NCI-H1092 (cell line): ENCODE measurements around the gene SMYD4.
A peak's percentile ranks its signal among the peaks of the same experiment; 100 is the strongest.
"Not testable (repeated sequence)": the region's sequence is repeated elsewhere in the genome, so short reads cannot be mapped to it uniquely, and the experiment has no call there.

Experiments
- DNase-seq: peaks from one replicate; lab custom pipeline; 2025; lab: John Stamatoyannopoulos, UW

The SMYD4 gene

GRCh38 chr17:1755252-1755826 lies 74.4 kb downstream of the SMYD4 start:
- DNase-seq, result peak; percentile 20

DNA sequence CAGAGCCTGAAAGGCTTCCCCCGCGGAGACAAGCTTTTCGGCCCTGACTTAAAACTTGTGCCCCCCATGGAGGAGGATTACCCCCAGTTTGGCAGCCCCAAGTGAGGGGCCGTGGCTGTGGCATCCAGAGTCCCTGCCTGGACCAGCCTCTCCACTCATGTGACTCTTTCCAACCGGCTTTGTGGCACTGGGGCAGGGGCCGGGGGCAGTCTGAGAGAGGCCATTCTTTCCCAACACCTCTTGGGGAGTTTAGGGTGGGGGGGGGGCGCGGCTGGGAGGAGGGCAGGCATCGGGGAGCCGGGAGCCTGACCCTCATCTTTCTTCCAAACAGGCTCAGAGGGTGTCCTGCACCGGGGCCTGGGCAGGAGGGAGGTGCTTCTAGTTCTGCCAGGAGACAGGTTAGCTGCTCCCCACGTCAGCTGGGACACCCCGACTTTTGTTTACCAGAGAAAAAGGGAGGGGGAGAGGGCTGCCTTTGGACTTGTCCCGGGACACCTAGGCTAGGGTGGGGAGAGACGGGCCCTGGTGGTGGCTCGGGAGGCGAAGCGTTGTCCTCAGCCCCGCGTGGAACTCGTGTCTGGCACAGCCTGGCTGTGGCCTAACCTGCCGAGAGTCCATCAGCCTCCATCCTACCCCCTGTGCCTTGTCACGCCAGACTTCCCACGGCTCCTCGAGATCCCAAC lies 75.1 kb downstream of the SMYD4 start:
- no peak for DNase-seq

GRCh38 chr17:1753767-1754429 lies 75.8 kb downstream of the SMYD4 start:
- no peak for DNase-seq

DNA sequence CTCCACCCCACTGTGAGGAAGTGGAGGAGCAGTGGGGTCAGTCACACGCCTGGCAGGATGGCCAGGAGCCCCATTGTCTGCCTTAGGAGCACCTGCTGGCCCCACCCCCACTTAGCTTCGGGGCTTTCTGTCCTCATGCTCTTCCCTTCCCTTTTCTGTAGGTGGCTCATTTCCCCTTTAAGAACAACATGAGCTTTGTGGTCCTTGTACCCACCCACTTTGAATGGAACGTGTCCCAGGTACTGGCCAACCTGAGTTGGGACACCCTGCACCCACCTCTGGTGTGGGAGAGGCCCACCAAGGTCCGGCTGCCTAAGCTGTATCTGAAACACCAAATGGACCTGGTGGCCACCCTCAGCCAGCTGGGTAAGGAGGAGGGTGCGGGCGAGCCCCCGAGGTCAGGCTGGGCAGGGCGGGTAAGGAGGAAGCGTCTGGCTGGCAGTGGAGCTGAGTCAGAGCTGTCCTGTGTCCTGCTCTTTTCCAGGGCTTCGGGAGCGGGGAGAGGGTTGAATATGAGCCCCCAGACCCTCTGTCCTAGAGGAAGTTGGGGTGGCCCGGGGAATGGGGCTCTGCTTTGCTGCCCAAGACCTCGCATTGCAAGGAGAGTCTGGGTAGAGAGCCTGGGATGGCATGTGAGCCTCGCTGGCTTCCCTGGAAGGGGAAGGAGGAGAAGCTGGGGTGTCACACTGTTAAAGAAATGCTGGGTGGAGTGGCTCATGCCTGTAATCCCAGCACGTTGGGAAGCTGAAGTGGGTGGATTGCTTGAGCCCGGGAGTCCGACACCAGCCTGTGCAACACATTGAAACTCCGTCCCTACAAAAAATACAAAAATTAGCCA lies 77.1 kb downstream of the SMYD4 start:
- no peak for DNase-seq

GRCh38 chr17:1750628-1751027 lies 79.1 kb downstream of the SMYD4 start:
- no peak for DNase-seq

DNA sequence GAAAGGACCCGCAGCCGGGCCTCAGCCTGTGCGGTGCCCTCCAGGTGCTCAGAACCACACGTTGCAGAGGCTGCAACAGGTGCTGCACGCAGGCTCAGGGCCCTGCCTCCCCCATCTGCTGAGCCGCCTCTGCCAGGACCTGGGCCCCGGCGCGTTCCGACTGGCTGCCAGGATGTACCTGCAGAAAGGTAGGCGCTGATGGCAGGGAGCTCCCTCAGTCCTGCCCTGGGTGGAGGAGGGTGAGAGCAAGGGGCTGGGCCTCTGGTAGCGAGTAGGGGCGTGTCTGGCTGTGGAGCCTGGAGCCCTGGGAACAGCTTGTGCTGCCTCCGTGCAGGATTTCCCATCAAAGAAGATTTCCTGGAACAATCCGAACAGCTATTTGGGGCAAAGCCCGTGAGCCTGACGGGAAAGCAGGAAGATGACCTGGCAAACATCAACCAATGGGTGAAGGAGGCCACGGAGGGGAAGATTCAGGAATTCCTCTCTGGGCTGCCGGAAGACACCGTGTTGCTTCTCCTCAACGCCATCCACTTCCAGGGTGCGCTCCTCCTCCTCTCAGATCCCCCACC lies 82.6 kb downstream of the SMYD4 start:
- no peak for DNase-seq

DNA sequence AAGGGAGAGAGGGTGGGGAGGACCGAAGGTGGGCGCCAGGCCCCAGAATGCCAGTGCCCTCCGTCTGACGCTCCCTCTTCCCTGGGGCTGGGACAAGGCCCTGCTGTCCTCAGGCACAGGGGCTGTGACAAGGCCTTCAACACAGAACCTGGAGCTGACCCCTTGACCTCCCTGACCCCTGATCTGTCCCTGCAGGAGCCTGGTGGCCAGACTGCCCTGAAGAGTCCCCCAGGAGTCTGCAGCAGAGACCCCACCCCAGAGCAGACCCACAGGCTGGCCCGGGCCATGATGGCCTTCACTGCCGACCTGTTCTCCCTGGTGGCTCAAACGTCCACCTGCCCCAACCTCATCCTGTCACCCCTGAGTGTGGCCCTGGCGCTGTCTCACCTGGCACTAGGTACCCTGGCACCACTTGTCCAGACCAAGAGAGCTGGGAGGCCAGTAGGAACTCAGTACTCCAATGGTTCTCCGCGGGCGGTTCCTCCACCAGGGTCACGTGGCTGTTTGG lies 84.1 kb downstream of the SMYD4 start:
- no peak for DNase-seq

DNA sequence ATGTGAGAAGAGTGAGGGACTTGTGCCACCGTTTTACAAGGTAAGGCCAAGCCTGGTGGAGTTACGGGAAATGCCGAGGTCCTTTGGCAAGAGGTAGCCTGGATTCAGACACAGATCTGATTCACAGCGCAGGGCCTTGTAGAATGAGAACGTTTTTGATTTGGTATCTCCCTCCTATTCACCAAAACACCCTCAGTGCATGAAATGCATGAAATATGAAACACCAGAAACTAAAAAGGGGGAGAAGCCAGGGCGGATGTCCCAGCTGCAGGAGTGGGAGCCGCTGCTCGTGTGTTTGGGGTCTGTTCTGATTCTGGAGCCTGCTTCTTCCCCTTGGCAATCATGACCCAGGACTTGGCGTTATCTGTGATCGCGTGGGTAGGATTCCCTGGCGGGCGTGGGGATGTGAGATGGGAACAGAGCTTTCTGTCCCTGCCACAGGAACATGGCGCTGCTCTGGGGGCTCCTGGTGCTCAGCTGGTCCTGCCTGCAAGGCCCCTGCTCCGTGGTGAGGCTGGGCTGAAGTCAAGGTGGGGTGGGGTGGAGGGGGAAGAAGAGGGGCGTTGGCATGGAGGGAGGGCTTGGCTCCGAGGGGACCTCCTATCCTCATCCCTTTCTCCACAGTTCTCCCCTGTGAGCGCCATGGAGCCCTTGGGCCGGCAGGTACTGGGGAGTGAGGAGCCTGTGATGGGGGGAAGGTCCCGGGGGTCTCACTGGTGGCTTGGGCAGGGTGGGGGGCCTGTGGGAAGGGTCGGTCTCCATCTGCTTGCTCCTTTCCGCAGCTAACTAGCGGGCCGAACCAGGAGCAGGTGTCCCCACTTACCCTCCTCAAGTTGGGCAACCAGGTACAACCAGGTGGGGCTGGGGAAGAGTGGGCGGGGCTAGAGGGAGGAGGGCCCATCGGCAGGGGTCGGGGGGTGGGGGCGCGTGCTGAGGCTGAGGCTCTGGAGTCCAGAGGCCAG lies 84.9 kb downstream of the SMYD4 start:
- no peak for DNase-seq

GRCh38 chr17:1743088-1743439 lies 86.6 kb downstream of the SMYD4 start:
- no peak for DNase-seq

- DNase-seq, result no peak
Measured at GRCh38 chr17:1742371-1743087, 87.2 kb downstream of the SMYD4 start, which contains the start of gene SERPINF2. Gene SERPINF2 (plus strand): TSS chr17:1742871. CDS start chr17:1744996, 2,125 bp downstream.

GRCh38 chr17:1741899-1742298 lies 87.8 kb downstream of the SMYD4 start:
- not testable (repeated sequence) for DNase-seq

DNA sequence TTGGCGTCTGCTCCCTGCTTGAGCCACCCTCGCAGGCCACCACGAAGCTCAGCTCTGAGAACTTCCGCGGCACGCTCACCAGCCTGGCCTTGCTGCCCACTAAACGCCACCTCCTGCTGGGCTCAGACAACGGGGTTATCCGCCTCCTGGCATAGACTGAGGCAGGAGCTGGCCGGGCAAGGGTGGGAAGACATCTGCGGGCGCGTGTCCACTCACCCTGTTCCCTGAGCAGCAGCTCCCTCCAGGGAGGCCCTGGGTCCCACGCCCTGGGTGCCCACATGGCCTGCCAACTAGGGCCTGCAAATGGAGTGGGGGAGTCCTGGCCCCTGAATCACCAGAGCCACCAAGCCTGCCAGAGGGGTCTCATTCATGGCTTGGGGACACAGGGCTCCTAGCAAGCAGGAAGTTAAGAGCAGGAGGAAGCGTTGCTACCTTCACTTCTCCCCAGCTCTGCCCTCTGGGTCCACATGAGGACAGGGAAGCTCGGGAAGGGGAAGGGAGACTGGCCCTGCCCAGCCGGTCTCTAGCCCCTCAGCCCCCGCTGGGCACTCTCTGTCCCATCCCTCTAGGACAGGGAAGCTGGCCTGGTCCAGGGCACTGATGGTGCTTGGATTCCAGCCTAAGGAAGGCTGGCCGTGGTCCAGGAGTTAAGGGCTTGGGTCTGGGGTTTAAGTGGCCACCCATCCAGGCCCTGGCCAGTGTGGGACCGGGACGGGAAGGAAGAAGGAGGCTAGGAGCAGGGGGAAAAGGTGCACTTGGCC lies 92.0 kb downstream of the SMYD4 start:
- no peak for DNase-seq

- DNase-seq, result no peak
Measured at GRCh38 chr17:1736348-1737281, 93.1 kb downstream of the SMYD4 start.

DNA sequence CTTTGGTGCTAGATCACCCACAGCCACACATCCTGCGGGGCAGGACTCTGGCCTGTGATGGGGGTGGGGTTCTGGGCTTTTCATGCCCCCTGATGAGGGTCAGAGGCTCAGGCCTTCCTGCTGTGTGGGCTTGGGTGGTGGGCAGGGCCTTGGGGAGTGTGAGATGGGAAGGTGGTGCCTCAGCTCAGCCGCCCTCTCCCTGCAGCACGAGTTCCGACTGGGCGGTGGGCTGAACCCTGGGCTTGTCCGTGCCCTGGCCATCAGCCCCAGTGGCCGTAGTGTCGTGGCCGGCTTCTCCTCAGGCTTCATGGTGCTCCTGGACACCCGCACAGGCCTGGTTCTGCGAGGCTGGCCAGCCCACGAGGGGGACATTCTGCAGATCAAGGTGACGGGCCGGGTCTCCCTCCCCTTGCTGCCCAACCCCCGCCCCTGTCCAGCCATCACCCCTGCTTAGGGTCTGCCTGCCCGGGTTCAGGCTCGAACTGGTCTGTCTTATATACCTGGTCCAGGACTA lies 93.8 kb downstream of the SMYD4 start:
- no peak for DNase-seq

DNA sequence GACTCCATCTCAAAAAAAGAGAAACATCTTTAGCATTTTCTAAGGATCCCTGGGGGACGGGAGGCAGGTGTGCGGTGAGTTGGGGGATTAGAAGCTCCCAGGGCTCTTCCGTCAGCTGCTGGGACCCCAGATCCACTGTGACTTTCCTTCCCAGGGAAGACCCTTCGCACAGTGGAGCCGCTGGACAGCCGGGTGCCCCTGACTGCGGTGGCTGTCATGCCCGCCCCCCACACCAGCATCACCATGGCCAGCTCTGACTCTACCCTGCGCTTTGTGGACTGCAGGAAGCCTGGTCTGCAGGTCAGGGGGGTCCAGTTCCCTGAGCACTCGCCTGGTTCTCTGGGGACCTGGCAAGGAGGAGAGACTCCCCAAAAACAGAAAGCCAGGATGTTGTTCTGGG lies 94.3 kb downstream of the SMYD4 start:
- no peak for DNase-seq

DNA sequence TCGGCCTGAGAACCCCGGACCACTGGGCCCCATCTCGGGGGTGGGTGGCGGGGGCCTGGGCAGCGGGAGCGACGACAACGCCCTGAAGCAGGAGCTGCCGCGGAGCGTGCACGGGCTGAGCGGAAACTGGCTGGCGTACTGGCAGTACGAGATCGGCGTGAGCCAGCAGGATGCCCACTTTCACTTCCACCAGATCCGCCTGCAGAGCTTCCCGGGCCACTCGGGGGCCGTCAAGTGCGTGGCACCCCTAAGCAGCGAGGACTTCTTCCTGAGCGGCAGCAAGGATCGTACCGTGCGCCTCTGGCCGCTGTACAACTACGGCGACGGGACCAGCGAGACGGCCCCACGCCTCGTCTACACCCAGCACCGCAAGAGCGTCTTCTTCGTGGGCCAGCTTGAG lies 95.9 kb downstream of the SMYD4 start:
- DNase-seq, result no peak

DNA sequence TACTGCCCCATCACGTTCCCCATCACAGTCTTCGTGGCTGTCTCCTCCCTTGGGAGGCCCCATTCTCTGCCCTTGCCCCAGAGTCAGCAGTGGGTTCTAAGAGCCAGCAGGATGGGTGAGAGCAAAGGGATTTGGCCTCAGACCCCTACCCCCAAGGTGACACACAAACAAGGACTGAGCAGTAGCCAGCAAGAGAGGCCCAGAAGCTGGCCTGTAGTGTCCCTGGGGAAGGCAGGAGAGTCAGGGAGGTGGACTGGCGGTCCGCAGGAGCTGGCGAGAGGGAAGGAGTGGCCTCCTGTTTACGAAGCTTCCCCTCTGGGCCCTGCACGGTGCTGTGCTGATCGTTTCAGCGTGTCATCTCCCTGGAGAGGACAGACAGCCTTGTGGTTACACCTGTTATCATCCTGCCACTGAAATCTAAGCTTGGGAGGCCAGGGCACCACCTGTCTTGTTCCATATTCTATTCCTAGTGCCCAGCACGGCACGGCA lies 96.8 kb downstream of the SMYD4 start:
- DNase-seq, result no peak
